ENCODE data around the gene PPP3R1. TPM values are rescaled to one million over a fixed set of nuclear protein-coding genes. Genes with fewer than 3 reads are reported as not detected.
A peak's percentile ranks its signal among the peaks of the same experiment; 100 is the strongest.

Gene PPP3R1
- total RNA-seq, 1 donor from 2014 or later = 14.5 TPM

DNA sequence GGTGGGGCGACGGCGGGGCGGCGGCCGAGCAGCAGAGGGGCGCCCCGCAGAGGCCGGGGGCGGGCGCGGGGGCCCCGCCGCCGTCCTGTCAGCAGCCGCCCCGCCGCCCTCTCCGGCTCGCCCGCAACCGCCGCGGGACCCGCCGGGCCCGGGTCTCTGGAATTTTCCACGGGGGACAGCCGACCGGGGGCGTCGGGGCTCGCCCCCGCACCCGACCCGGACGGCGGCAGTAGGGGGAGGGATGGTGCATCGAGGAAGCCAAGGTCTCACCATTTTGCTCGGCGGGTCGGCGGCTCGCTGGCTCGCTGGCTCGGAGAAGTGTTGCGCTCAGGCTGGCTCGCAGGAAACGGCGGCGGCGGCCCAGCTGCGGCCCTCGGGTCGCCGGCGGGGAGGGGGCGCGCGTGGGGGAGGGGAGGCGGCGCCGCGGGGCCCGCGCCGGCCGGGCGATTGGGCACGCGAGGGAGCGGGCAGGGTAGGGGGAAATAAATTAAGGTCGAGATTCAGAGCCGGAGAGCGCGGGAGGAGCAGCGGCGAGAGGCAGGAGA, 405 bp downstream of the PPP3R1 start:
- DNase-seq (ENCODE audit: low read depth) = no peak
- peak overlapping the region; percentile 92 for H3K4me3 ChIP-seq (ENCODE audit: low read depth, low read length)
- TF ChIP-seq, protein P1, sequence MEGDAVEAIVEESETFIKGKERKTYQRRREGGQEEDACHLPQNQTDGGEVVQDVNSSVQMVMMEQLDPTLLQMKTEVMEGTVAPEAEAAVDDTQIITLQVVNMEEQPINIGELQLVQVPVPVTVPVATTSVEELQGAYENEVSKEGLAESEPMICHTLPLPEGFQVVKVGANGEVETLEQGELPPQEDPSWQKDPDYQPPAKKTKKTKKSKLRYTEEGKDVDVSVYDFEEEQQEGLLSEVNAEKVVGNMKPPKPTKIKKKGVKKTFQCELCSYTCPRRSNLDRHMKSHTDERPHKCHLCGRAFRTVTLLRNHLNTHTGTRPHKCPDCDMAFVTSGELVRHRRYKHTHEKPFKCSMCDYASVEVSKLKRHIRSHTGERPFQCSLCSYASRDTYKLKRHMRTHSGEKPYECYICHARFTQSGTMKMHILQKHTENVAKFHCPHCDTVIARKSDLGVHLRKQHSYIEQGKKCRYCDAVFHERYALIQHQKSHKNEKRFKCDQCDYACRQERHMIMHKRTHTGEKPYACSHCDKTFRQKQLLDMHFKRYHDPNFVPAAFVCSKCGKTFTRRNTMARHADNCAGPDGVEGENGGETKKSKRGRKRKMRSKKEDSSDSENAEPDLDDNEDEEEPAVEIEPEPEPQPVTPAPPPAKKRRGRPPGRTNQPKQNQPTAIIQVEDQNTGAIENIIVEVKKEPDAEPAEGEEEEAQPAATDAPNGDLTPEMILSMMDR (conservative IDR thresholded peaks at IDR 0.05; ENCODE audit: low read depth, low read length) = no peak

DNA sequence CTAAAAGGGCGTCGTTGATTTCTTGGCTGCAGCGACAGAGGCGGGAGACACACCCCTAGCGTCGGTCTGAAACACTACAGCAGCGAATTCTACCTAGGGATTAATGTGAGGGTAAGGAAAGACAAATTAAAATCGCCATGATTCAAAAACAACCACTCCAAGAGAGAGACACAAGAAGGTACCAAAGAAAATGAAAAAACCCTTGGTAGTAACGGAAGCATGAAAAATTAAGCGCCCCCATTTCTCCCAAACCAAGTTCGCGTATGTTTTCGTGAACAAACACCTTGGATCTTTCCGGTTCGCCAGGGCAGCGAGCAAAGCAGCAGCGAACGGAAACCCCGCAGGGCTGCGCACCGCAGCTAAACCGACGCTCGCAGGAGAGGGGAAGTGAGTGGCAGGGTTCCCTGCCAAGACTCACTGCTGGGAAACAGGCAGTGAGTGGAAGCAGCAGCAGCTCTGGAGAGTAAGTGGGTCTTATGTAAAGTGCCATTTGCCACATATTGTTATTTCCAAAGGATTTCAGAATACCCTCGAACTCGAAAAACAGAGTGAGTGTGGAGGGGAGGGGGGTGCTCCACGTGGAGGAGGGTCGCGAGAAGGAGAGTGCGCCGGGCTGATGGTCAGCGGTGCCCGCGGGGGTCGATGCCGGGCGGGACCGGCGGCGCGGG, 1.0 kb downstream of the PPP3R1 start:
- DNase-seq (ENCODE audit: low read depth) = no peak
- TF ChIP-seq, protein P1 (conservative IDR thresholded peaks at IDR 0.05; ENCODE audit: low read depth, low read length) = peak; percentile 70

DNA sequence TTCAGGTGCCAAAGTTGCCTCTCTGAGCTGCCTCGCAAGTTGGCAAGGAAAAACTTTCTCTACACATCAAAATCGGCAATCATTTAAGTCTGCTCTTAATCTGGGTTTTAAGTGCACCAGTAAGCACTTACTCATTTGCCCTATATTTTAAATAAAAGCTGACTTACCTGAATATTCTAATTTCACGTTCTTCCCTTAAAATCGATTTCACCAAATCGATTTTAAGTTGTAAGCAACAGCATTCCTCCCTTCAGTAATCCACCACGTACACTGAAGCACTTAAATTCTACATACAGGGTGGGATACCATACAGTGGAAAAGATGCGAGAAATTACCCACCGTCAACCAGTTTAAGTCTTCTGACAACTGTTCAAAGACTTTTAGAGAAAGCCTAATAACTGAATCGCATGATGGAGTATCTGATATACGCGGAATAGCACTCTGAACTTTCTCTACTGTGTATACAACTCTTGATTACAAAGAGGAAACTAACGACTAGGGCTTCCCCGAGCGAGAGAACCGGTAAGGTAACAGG, 1.6 kb downstream of the PPP3R1 start:
- H3K4me3 ChIP-seq (ENCODE audit: low read depth, low read length) = peak overlapping the region; percentile 92
- DNase-seq (ENCODE audit: low read depth) = no peak
- TF ChIP-seq, protein P1 (conservative IDR thresholded peaks at IDR 0.05; ENCODE audit: low read depth, low read length) = no peak

More for the DNA sequence above, 1.0 kb downstream of the PPP3R1 start:
- H3K4me3 ChIP-seq (ENCODE audit: low read depth, low read length) = peak overlapping the region; percentile 92

DNA sequence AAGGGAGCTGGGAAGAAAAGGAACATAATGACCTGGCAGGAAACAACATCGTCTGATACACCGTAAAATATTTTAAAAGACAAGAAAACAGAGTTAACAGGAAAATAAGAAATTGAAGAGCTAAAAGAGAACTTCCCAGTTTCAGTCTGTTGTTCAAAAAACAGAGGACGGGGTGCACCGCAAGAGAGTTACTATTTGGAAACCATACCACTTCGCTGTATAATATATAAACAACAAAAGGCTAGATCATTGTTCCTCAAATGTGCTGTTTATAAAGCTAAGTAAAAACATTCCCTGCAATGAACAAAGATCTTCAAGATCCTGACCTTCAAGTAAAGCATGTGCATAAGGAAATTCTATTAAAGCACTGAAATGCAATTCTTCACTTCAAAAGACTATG, 2.1 kb downstream of the PPP3R1 start:
- DNase-seq (ENCODE audit: low read depth) = no peak
- peak overlapping the region; percentile 92 for H3K4me3 ChIP-seq (ENCODE audit: low read depth, low read length)
- TF ChIP-seq, protein P1 (conservative IDR thresholded peaks at IDR 0.05; ENCODE audit: low read depth, low read length) = no peak

DNA sequence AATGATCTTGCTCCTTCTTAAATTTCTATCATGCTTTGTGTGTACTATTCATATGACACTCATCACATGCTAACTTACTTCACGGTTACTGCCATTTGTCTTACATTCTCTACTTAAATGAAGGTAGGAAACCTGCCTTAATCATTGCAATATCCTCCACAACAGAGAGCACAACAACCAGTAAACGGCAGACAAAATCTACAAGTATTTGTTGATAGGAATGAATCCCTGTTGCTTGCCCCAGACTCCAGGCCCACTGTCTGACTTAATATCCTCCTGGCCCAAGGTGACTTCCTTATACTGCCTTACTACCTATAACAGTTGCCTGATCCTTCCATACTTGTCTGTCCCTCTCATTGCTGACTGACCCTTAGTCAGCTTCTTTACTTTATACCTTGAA, 3.5 kb downstream of the PPP3R1 start:
- DNase-seq (ENCODE audit: low read depth) = no peak
- TF ChIP-seq, protein P1 (conservative IDR thresholded peaks at IDR 0.05; ENCODE audit: low read depth, low read length) = no peak
- H3K4me3 ChIP-seq (ENCODE audit: low read depth, low read length) = no peak overlapping the region

DNA sequence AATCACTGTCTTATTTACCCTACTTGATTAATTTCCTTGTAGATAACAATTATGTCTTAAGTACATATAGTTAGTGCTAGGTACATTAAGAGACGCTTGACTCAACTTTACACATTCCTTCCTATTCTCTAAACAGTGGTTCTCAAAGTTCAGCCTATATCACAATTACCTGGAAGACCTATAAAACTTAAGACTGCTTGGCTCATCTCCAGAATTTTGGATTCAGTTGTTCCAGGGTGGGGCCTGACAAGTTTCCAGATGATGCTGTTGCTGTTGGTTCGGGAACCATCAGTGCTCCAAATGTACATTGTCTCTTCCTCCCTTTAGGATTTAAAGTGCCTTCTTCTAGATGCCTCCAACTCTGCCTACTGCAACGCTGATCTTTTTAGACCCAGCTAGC, 4.0 kb downstream of the PPP3R1 start:
- TF ChIP-seq, protein P1 (conservative IDR thresholded peaks at IDR 0.05; ENCODE audit: low read depth, low read length) = no peak
- DNase-seq (ENCODE audit: low read depth) = no peak
- H3K4me3 ChIP-seq (ENCODE audit: low read depth, low read length) = no peak overlapping the region
